ENCODE measurements around the gene DLGAP1. TPM values are rescaled to one million over a fixed set of nuclear protein-coding genes. Genes with fewer than 3 reads are reported as not detected.

The DLGAP1 gene
- total and polyA plus RNA-seq, 2 experiments from 2014 or later: 17.0 to 48.5 TPM

- no peak for TF ChIP-seq ZNF462 (CRISPR knock-in tag; IDR thresholded peaks at IDR 0.05)
Measured at GRCh38 chr18:3593381-3593903, 861.7 kb downstream of the DLGAP1 start (continued).

GRCh38 chr18:3592864-3593263, 862.2 kb downstream of the DLGAP1 start:
- Histone ChIP-seq H3K4me3 (peak overlapping the region; percentile 48), H3K4me2 (peak overlapping the region; percentile 68), H3K36me3 (ENCODE audit: insufficient read depth) (no peaks in the 10 kb centered on the region; the same call in 1 of the 2 replicates), H4K20me1 (replicated peaks; ENCODE audit: insufficient read depth) (no peaks in the 10 kb centered on the region), H3K27ac (ENCODE audit: low read depth) (no peak overlapping the region), H3K4me1 (ENCODE audit: insufficient read depth) (peaks cover 63% of the 10 kb centered on the region), H3K79me2 (replicated peaks; ENCODE audit: insufficient read depth) (peaks cover 19% of the 10 kb centered on the region), H3K9me2 (ENCODE audit: insufficient read depth) (no peaks in the 10 kb centered on the region), H2AFZ (no peak overlapping the region), H3K27me3 (ENCODE audit: insufficient read depth) (peaks cover 25% of the 10 kb centered on the region), H3F3A (replicated peaks; ENCODE audit: low read depth) (peaks cover 19% of the 10 kb centered on the region; the same call in 1 of the 2 replicates)
- Mint-ChIP-seq H3K4me3 (peak overlapping the region; percentile 67; the same call in 1 of the 3 replicates), H3K27me3 (ENCODE audit: insufficient read depth, low read depth, poor library complexity) (peaks cover 30% of the 10 kb centered on the region), H3K36me3 (ENCODE audit: low read depth) (peaks cover 13% of the 10 kb centered on the region), H3K4me1 (peaks cover 62% of the 10 kb centered on the region), H3K27ac (no peak overlapping the region), H3K9me3 (no peaks in the 10 kb centered on the region)
- ATAC-seq (peak; percentile 4; the same call in 2 of the 3 replicates), DNase-seq (ENCODE audit: low spot score) (peak; percentile 58)
- TF ChIP-seq ZNF331 (CRISPR knock-in tag; IDR thresholded peaks at IDR 0.05; ENCODE audit: low read depth) (no peak), STAT1 (IDR thresholded peaks at IDR 0.05; ENCODE audit: unreplicated experiment) (no peak), POLR2AphosphoS5 (IDR thresholded peaks at IDR 0.05; ENCODE audit: low read depth) (peak; percentile 73)

Data from GM23338 (cell line).